ENCODE data around the gene BCAS4.
"Not testable (repeated sequence)": the region's sequence is repeated elsewhere in the genome, so short reads cannot be mapped to it uniquely, and the experiment has no call there.

BCAS4 gene

DNA sequence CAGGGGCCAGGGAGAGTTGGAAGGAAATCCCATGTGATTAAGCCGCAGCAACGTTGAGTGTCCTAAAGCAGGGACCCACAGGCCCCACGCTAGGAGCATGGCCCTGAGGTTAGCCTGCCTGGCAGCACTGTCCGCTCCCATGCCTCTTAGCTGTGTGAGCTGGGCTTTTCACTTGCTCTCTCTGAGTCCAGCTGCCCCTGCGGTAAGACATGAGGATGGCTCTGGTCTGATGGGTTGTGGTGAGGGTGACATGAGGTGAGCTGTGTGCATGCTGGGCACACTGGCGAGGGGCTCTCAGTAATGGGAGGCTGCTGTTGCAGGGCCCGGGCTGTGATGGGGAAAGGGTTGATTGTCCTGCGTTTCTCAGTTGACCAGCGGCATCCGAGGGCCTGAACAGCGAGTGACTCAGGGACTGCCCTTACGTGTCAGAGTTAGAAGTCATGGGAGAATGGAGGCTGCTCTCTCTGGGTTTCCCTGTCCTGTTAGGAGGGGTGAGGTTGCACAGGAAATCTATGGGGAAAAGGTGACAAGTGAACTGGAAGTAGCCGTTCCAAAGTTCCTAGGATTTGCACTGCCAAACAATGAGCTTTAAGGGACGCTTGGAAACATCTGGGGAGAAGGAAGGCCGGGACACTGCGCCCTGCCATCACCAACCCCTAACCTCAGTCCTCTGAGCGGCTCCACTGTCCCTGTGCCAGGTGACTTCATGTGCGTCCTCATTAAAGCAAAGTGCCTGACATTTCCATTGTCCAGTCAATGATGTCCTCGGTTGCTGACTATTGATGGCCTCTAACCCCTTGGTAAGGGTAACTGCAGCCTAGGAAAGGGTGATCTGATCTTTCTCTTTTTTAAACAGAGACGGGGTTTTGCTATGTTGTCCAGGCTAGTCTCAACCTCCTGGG, 85.0 kb downstream of the BCAS4 start:
- DNase-seq: no peak

- not testable (repeated sequence) for DNase-seq
Measured at GRCh38 chr20:50881759-50882424, 87.0 kb downstream of the BCAS4 start.

- DNase-seq: no peak
Measured at GRCh38 chr20:50883856-50884255, 89.0 kb downstream of the BCAS4 start.

DNA sequence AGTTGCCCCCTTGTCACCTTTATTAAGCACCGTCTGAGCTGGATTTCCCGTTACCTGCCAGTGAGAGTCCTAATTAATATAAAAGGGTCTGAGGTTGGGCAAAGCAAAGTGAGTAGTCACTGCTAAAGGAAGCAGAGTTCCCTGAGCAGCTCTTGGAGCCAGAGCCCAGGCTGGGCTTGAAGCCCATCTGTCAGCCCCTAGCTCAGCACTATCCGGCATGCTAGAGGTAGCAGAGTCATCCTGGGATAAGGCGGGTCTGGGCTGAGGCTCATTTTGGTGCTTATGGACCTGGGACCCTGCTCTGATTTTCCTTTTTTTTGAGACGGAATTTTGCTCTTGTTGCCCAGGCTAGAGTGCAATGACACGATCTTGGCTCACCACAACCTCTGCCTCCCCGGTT, 90.2 kb downstream of the BCAS4 start:
- no peak for DNase-seq

- no peak for DNase-seq
Measured at GRCh38 chr20:50885781-50886180, 90.9 kb downstream of the BCAS4 start.

DNA sequence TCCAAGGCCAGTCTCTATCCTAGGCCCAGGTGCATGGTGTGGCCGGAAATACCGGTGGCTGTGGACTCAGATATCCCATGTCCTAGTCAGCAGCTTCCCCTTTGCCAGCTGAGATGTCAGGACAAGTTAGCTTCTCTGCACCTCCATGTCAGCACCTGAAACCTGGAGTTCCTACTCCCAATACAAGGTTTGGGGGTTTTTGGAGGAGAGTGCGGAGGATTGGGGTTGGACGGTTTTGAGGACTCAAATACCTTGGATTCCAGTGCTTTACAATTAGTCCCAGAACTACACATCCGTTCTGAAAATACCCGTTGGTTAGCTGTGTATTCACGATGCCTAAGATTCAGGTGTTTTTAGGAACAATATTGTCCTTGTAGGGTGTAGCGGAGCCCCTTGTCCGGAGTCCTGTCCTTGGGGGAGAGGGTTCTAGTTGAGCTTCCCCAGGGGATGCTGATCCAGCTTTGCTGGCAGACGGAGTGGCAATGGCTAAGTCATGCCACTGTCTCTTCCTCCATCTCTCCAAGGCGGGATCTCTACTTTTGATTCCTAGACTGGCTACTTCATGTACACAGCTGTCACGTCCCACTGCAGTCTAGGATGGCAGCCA, 91.4 kb downstream of the BCAS4 start:
- no peak for DNase-seq

DNA sequence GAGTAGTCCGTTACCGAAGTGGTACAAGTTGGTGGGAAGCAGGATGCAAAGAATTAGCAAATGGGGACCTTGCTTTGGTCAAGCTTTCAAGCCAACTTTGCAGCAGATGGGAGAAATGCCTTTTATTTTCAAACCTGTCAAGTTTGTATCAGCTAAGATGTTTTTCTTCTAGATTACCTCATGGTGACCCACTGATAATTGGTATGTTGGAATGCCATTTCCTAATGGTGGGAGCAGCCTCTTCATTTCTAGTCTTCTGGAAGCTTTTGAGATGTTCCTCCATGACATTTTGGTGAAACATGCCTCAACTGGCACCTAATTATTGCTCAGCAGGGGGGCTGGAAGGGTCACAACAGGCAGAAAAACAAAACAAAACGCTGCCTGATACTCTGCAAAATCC, 92.7 kb downstream of the BCAS4 start:
- no peak for DNase-seq

- DNase-seq: no peak
Measured at GRCh38 chr20:50891138-50891537, 96.3 kb downstream of the BCAS4 start.

- no peak for DNase-seq
Measured at GRCh38 chr20:50892394-50892793, 97.5 kb downstream of the BCAS4 start.

DNA sequence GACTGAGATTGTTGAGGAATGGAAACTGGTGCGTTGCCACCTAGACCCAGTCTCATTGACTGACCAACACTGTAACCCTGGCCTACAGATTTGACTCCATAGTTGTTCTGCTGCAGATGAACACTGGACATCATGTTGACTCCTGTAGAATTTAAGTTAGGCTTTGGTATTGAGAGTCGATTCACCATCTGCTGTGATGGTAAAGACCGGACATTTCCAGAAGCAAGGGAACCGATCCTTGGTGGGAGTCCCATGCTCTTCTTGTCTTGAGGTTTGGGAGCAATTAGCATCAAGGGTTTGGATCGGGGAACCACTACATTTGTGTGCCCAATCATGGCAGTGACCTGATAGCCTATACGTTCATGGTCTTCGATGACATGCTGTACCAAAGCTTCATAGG, 98.8 kb downstream of the BCAS4 start:
- DNase-seq: no peak

- no peak for DNase-seq
Measured at GRCh38 chr20:50895111-50895830, 100.4 kb downstream of the BCAS4 start.

DNA sequence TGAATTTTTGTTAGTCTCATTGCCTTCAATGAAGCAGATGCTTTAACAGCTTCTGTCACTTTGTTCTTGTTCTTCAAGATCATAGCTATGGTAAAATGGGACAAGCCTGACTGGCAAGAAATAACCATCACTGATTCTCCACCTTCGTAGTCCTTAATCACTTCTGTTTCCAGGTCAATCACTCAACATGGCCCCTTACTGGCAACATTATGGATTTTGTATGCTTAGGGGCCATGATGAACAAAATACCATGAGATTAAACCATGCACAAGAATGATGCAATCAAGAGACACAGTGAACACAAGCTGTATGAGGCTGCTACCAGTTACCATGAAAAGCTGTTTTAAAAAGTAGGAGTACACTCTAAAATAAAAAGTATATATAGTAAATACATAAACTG, 103.6 kb downstream of the BCAS4 start:
- no peak for DNase-seq

GRCh38 chr20:50900261-50900660, 105.4 kb downstream of the BCAS4 start:
- DNase-seq: no peak

- DNase-seq: no peak
Measured at GRCh38 chr20:50901301-50901700, 106.4 kb downstream of the BCAS4 start.

DNA sequence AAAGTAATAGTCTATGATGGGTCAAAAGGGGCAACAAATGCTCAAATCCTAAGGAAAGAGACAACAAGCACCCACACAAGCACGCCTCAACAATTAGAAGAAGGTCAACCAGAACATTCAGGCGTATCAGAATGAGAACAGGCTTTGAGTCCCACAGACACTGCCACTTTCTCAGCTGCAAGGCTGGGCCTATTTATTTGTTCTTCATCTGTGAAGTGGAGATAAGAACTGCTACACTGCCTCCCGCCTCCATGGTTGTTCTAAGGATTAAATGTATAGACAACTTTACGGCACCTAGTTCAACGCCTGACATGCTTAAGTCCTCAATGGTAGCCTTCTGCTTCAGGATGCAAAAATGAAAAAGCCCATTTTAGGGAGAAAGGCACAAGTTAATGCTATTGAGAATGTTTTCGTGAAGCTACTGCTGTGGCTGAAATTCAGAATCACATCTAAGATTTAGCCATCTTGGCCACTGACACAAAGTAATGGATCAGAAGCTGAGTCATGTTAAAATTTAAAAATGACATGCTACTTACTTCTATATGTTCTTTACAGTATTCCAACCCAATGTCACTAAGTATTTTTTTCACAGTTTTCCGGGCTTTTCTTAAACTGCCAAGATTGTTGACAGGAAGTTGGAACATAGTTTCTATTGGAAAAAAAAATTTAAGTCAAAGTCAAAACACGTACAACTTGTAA, 108.6 kb downstream of the BCAS4 start:
- no peak for DNase-seq

GRCh38 chr20:50904067-50904570, 109.3 kb downstream of the BCAS4 start:
- DNase-seq: no peak

DNA sequence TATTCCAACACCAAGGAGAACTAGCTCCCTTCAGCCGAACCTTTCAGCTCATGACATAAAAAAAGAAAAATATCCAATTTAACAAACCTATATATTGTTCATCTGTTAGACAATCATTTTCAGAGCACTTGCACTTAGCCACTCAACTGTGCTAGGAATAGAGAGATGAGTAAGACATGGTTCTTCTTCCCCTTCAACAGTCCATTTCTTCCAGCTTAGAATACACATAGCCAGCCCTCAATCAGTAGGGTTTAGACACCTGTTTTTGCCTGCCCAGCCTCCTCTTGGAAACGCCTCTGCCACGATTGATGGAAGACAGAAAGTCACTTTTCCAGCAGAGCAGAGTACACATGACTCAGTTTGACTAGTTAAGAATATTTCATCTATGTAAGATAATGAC, 114.6 kb downstream of the BCAS4 start:
- DNase-seq: no peak

DNA sequence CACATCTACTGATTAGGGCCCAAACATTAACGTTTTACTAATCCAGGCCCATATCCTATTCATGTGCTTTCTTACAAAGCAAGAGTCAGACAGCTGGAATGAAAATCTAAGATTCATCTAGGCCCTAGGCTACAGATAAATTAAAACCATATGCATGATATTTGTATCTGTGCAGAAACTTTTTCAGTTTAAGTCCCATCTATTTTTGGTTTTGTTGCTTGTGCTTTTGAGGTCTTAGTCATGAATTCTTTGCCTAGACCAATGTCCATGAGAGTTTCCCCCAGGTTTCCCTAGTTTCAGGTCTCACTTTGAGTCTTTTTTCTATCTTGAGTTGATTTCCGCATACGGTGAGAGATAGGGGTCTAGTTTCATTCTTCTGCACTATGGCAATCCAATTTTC, 116.2 kb downstream of the BCAS4 start:
- DNase-seq: no peak

DNA sequence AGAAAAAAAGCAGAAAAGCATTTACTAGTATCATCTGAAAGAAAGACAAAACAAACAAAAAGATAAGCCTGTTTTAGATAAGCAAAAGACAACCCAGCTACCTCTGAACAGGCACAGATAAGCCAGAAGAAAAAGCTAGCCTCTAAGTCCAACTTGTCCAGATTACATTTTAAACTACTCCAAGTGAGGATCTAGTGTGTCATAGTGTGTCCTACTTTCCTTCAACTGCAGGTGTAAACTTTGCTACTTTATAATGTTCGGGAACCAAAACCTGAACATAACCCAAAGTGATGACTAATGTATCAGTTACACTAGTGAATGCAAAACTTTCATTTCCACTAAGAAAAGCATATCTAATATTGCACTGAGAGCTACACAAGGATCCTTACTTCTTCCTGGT, 116.9 kb downstream of the BCAS4 start:
- DNase-seq: no peak

GRCh38 chr20:50913690-50914375, 119.0 kb downstream of the BCAS4 start:
- no peak for DNase-seq

- DNase-seq: no peak
Measured at GRCh38 chr20:50915424-50915823, 120.6 kb downstream of the BCAS4 start.

GRCh38 chr20:50916257-50916656, 121.4 kb downstream of the BCAS4 start:
- no peak for DNase-seq

Data from RPMI8226 (cell line).